SK-N-SH (cell line): ENCODE measurements around the gene MORC2. TPM values are rescaled to one million over a fixed set of nuclear protein-coding genes. Genes with fewer than 3 reads are reported as not detected.

Experiments
- CTCF ChIA-PET: fragments of 300-600, 350-600 bp; formaldehyde crosslinking; extraction: SDS; loops from one replicate; lab custom pipeline; 2021; lab: Yijun Ruan, JAX
- POLR2A ChIA-PET: fragments of 350-600 bp; sonication (Branson Sonifier 250); formaldehyde crosslinking; extraction: SDS; loops from one replicate; lab custom pipeline; 2020; ENCODE audit warnings: antibody characterized with exemption, inconsistent platforms; lab: Yijun Ruan, JAX
- DNase-seq: peaks from one replicate; pipeline ENCODE4 v3.0.0; 2012
- H2AFZ ChIP-seq: fragments of 200-600 bp; sonication (generic); 2 replicates; pipeline ENCODE4 v1.8.1; 2016; ENCODE audit warnings: antibody characterized with exemption, mild to moderate bottlenecking, low read depth
- H3F3A ChIP-seq: fragments of 200-600 bp; sonication (generic); replicated peaks from 2 replicates; pipeline ENCODE3; 2016; ENCODE audit warnings: antibody characterized with exemption, mild to moderate bottlenecking; ENCODE audit not compliant: insufficient read depth
- H3K27ac ChIP-seq, 2 experiments: fragments of 200-500 bp in 1 of 2; fragments of 200-600 bp in 1 of 2; sonication (Bioruptor generic) in 1 of 2; sonication (generic), shearing (Covaris generic) in 1 of 2; 2 replicates each; pipeline versions ENCODE4 v1.5.1 to v1.6.1; 2014 to 2016; ENCODE audit warnings: low read depth in 2 of 2, inconsistent platforms in 1 of 2, low read length in 1 of 2, mild to moderate bottlenecking in 1 of 2, mixed read lengths in 1 of 2
- H3K27me3 ChIP-seq: fragments of 200-600 bp; sonication (generic), shearing (Covaris generic); 2 replicates; pipeline ENCODE4 v1.6.1; 2016; ENCODE audit warnings: mixed run types; ENCODE audit not compliant: insufficient read depth
- H3K36me3 ChIP-seq, 2 experiments: fragments of 200-500 bp in 1 of 2; fragments of 200-600 bp in 1 of 2; sonication (Bioruptor generic) in 1 of 2; sonication (generic) in 1 of 2; replicated peaks in 1 of 2; 2 replicates each; pipeline versions ENCODE3 to v1.5.1; 2014 to 2016; ENCODE audit warnings: low read length in 1 of 2, mild to moderate bottlenecking in 1 of 2; ENCODE audit not compliant: insufficient read depth in 2 of 2, control insufficient read depth in 1 of 2
- H3K4me1 ChIP-seq, 2 experiments: fragments of 200-500 bp in 1 of 2; fragments of 200-600 bp in 1 of 2; sonication (Bioruptor generic) in 1 of 2; sonication (generic), shearing (Covaris generic) in 1 of 2; 2 replicates each; pipeline versions ENCODE4 v1.5.1 to v1.6.1; 2014 to 2016; ENCODE audit warnings: low read depth in 1 of 2, low read length in 1 of 2, mixed run types in 1 of 2; ENCODE audit not compliant: insufficient read depth in 2 of 2, control insufficient read depth in 1 of 2
- H3K4me2 ChIP-seq: fragments of 200-600 bp; sonication (generic), shearing (Covaris generic); 2 replicates; pipeline ENCODE4 v1.6.1; 2017; ENCODE audit warnings: mixed run types
- H3K4me3 ChIP-seq, 2 experiments: fragments of 200-500 bp in 1 of 2; fragments of 200-600 bp in 1 of 2; sonication (Bioruptor generic) in 1 of 2; sonication (generic), shearing (Covaris generic) in 1 of 2; 2 replicates each; pipeline versions ENCODE4 v1.5.1 to v1.8.1; 2014 to 2016; ENCODE audit warnings: low read depth in 2 of 2, inconsistent platforms in 1 of 2, low read length in 1 of 2, mild to moderate bottlenecking in 1 of 2, mixed read lengths in 1 of 2, moderate library complexity in 1 of 2
- H3K79me2 ChIP-seq: fragments of 200-600 bp; sonication (generic); 2 replicates; pipeline ENCODE4 v1.8.1; 2017; ENCODE audit warnings: mild to moderate bottlenecking; ENCODE audit not compliant: insufficient read depth
- H3K9ac ChIP-seq: fragments of 200-600 bp; sonication (generic); 2 replicates; pipeline ENCODE4 v1.6.1; 2017; ENCODE audit warnings: mixed run types
- H3K9me2 ChIP-seq: fragments of 200-600 bp; sonication (generic); 2 replicates; pipeline ENCODE4 v1.6.1; 2017; ENCODE audit warnings: mixed run types
- H3K9me3 ChIP-seq: fragments of 200-600 bp; sonication (generic); 2 replicates; pipeline ENCODE4 v1.6.1; 2017; ENCODE audit warnings: mixed run types, mild to moderate bottlenecking, moderate library complexity
- H4K20me1 ChIP-seq: fragments of 200-600 bp; sonication (generic); 2 replicates; pipeline ENCODE4 v1.6.1; 2017; ENCODE audit warnings: mild to moderate bottlenecking, mixed run types; ENCODE audit not compliant: insufficient read depth
- EZH2phosphoT487 ChIP-seq: fragments of 200-600 bp; sonication (generic); IDR thresholded peaks from 2 replicates; pipeline ENCODE4 v1.6.1; 2017; ENCODE audit warnings: low read depth, mixed run types, mild to moderate bottlenecking, antibody characterized with exemption, moderate library complexity, borderline replicate concordance
- FOSL2 ChIP-seq: IDR thresholded peaks from 2 replicates; pipeline ENCODE4 v1.4.0; 2012; ENCODE audit warnings: low read depth, mild to moderate bottlenecking, moderate library complexity, borderline replicate concordance
- MXI1 ChIP-seq: IDR thresholded peaks from 2 replicates; pipeline ENCODE4 v1.6.1; 2012; ENCODE audit warnings: mild to moderate bottlenecking, low read depth, low read length, improper control_type of control experiment
- NFIC ChIP-seq: IDR thresholded peaks from 2 replicates; pipeline ENCODE4 v1.4.0; 2012; ENCODE audit warnings: borderline replicate concordance
- NRF1 ChIP-seq: IDR thresholded peaks from 2 replicates; pipeline ENCODE4 v1.6.1; 2012; ENCODE audit warnings: low read depth, mild to moderate bottlenecking, low read length
- PBX3 ChIP-seq: IDR thresholded peaks from 2 replicates; pipeline ENCODE4; 2012
- RFX5 ChIP-seq: IDR thresholded peaks from 2 replicates; pipeline ENCODE4 v1.6.1; 2012; ENCODE audit warnings: mild to moderate bottlenecking, improper control_type of control experiment, low read length
- SIN3A ChIP-seq: IDR thresholded peaks from 2 replicates; pipeline ENCODE4 v1.6.1; 2012; ENCODE audit warnings: low read depth, mild to moderate bottlenecking, low read length, moderate library complexity, borderline replicate concordance
- YY1 ChIP-seq: IDR thresholded peaks from 2 replicates; pipeline ENCODE4 v1.4.0; 2012; ENCODE audit warnings: low read depth, mild to moderate bottlenecking
- WGBS: methylation state at CpG from one replicate; pipeline ENCODE4 v1.1.6; 2017; ENCODE audit warnings: low lambda C conversion rate; 5-methylcytosine and 5-hydroxymethylcytosine counted together
- polyA plus RNA-seq, 3 experiments: library from polyadenylated mRNA; depleted of rRNA; stranded (reverse); fragments of >200 nt; gene quantifications; 2 replicates each; pipeline ENCODE4 v1.2.3, GENCODE V29; 2012
- small RNA-seq, 7 experiments: library from RNA; depleted of rRNA; stranded (forward); fragments of <200 nt; gene quantifications; one replicate each; pipeline ENCODE3, GENCODE V24; 2012

MORC2 gene
- polyA plus RNA-seq, 1 of the 3 experiments (the other 2 are of a cell fraction): 8.3 TPM

GRCh38 chr22:30876221-30876751 lies 92.3 kb downstream of the MORC2 start (continued):
- TF ChIP-seq SIN3A: no peak
- TF ChIP-seq FOSL2: no peak
- no peak for TF ChIP-seq NFIC
- no peak for TF ChIP-seq RFX5
- TF ChIP-seq YY1: no peak
- TF ChIP-seq MXI1: no peak
- no peak for TF ChIP-seq EZH2phosphoT487

GRCh38 chr22:30875481-30876215 lies 92.9 kb downstream of the MORC2 start:
- WGBS: 90% methylated on average over 12 of the region's 17 CpGs
- CTCF ChIA-PET: interaction anchor here (0.7 to 1.4 kb wide), 3 partner anchors 7 to 44 kb away, joined by 3 read pairs; no protein-coding TSS in a partner anchor
- no peaks in the 10 kb centered on the region for H4K20me1 ChIP-seq
- no peak overlapping the region for H2AFZ ChIP-seq
- DNase-seq: peak; percentile 32
- peaks cover 0 to 56% of the 10 kb centered on the region in 2 experiments; a peak in 1 of 4 replicates for H3K4me1 ChIP-seq
- H3K27ac ChIP-seq: peak overlapping the region in 1 of 2 experiments; percentile 76; a peak in 1 of 4 replicates
- no peaks in the 10 kb centered on the region for H3K9me2 ChIP-seq
- POLR2A ChIA-PET: no interaction called here
- TF ChIP-seq NRF1 (no peak), PBX3 (no peak)
- H3K4me2 ChIP-seq: no peak overlapping the region
- no peaks in the 10 kb centered on the region for H3K9me3 ChIP-seq
- no peaks in the 10 kb centered on the region for H3F3A ChIP-seq
- no peak overlapping the region for H3K4me3 ChIP-seq
- no peaks in the 10 kb centered on the region for H3K36me3 ChIP-seq
- H3K9ac ChIP-seq: no peak overlapping the region
- no peaks in the 10 kb centered on the region for H3K27me3 ChIP-seq
- H3K79me2 ChIP-seq: no peaks in the 10 kb centered on the region

Small RNAs within 50 kb of the gene (small RNA-seq; reads per million reads assigned to genes)
- gene RF01892: 0 reads per million in 7 experiments

Other genes with a start within 250 kb of the MORC2 start
- gene TUG1, start 491 bp upstream of the MORC2 start, polyA plus RNA-seq (2012; rRNA removed): 46.8 and 63.2 TPM in 2 replicates
- gene SMTN, start 112.5 kb upstream of the MORC2 start, polyA plus RNA-seq (2012; rRNA removed): 12.5 and 30.4 TPM in 2 replicates
- gene SELENOM, start 138.8 kb upstream of the MORC2 start, polyA plus RNA-seq (2012; rRNA removed): 97.1 and 117 TPM in 2 replicates
- 3.2 TPM in 2 replicates for gene INPP5J, start 154.2 kb upstream of the MORC2 start, polyA plus RNA-seq (2012; rRNA removed)
- gene PLA2G3, start 171.7 kb upstream of the MORC2 start, polyA plus RNA-seq (2012; rRNA removed): not detected in 2 replicates
- gene RNF185, start 191.4 kb upstream of the MORC2 start, polyA plus RNA-seq (2012; rRNA removed): 21.7 and 32.1 TPM in 2 replicates
- 9.8 and 10.7 TPM in 2 replicates for gene LIMK2, start 243.5 kb upstream of the MORC2 start, polyA plus RNA-seq (2012; rRNA removed)